ENCODE results near the gene FAM186B. TPM values are rescaled to one million over a fixed set of nuclear protein-coding genes. Genes with fewer than 3 reads are reported as not detected.

The FAM186B gene
- total RNA-seq, 4 donors from 2014 or later, result 0.35 to 1.0 TPM; not detected in 2

DNA sequence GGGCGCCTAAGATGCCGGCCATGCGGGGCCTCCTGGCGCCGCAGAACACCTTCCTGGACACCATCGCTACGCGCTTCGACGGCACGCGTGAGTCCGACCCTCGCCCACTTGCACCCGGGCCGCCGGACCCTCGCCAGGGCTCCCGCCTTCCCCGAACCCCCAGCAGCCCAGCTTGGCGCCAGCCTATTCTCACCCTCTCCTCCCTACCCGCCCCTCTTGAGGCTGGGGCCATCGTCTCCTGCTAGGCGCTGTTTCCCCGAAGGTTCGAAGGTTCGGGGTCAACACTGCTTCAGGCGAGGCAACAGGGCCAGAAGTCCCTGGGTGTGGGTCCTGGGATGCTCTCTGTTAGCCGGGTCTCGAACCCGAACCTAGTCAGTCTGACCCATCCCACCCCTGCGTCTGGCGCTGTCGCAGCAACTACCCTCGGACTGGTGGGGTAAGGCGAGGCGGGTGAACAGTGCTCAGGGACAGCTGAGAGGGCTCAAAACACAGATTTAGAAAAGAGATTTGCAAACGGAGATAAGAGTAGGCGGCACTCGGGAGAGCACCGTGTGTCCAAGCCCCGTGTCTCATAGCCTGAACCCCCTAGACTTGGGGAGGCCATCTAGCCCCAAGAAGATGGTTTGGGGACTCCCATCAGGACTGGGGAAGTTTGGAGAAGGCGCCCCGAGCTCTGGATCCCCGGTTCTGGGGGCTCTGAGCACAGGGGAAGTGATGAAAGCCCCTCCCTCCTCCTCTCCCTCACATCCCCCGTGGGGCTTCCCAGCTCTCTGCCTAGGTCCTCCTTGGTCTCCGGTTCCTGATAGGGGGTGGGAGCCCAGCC is 65.8 kb downstream of the FAM186B start:
- Histone ChIP-seq H3K4me3 (peak overlapping the region in 3 of 4 donors; percentile 48 to 60 (median 56)), H3K27me3 (peaks cover 2 to 25% of the 10 kb centered on the region in 2 donors), H3K36me3 (no peaks in the 10 kb centered on the region), H3K9me3 (no peaks in the 10 kb centered on the region), H3K27ac (no peak overlapping the region), H3K4me1 (peaks cover 3 to 28% (median 11%) of the 10 kb centered on the region in 4 donors)
- peak in 1 of 3 donors; percentile 41 for DNase-seq
- TF ChIP-seq POLR2A (IDR thresholded peaks at IDR 0.05), result no peak
- no peak for TF ChIP-seq CTCF (IDR thresholded peaks at IDR 0.05)

- peak within 1 kb of the TSS; percentile 47 to 60 (median 52) for H3K4me3 ChIP-seq
- H3K36me3 ChIP-seq, result no peaks in the 10 kb centered on the region
- H3K27ac ChIP-seq, result no peak within 1 kb of the TSS
- TF ChIP-seq POLR2A (IDR thresholded peaks at IDR 0.05) (no peak), CTCF (IDR thresholded peaks at IDR 0.05) (no peak)
- peaks cover 3 to 28% (median 11%) of the 10 kb centered on the region in 4 donors for H3K4me1 ChIP-seq
- DNase-seq, result peak; percentile 82 to 94 (median 85)
- H3K9me3 ChIP-seq, result no peaks in the 10 kb centered on the region
- peaks cover 2 to 25% of the 10 kb centered on the region in 2 donors for H3K27me3 ChIP-seq
These were observed 66.7 kb downstream of the FAM186B start, which contains the start of gene KCNH3 for GRCh38 chr12:49538510-49539403. KCNH3 (plus strand) TSS chr12:49539030; CDS start chr12:49539417, 387 bp downstream.

DNA sequence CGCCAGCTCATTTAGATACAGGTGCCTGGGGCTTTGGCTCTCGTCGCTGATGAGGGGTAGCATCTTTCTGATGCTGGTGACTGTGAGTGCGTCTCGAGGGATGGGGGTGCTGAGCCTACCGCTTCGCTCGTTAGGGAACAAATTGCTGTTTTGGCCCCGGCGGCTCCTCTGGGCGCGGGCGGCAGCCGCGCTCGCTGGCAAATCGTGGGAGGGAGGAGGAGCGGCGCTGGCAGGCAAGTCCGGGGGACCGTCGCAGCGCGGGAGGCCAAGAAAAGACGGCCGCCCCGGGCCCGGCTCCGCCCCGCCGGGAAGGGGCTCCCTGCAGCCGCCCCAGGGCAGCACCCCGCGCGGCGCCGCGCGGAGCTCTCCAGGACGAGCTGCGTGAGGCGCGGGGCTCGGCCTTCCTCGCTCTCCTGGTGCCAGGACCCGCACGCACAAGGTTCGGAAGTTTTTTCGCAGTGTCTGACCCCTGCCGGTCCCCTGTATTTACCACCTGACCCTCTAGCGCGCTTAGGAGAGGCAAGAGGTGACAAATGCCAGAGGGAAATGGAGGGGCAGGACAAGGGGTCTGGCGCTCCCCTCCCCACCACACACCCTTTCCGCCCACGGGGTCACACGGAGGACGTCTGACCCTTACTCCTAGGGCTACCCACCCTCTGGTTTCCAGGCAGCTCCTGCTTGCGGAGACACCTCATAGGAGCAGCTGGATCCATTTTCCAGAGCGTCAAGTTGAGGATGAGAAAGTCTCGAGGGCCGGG is 67.5 kb downstream of the FAM186B start:
- no peak overlapping the region for H3K27ac ChIP-seq
- TF ChIP-seq POLR2A (IDR thresholded peaks at IDR 0.05) (no peak), CTCF (IDR thresholded peaks at IDR 0.05) (no peak)
- H3K4me3 ChIP-seq, result peak overlapping the region; percentile 47 to 60 (median 52)
- no peaks in the 10 kb centered on the region for H3K9me3 ChIP-seq
- H3K36me3 ChIP-seq, result no peaks in the 10 kb centered on the region
- peaks cover 3 to 28% (median 11%) of the 10 kb centered on the region in 4 donors for H3K4me1 ChIP-seq
- peak in 1 of 3 donors; percentile 53 for DNase-seq
- H3K27me3 ChIP-seq, result peaks cover 2 to 25% of the 10 kb centered on the region in 2 donors

Small RNA genes lying within 50 kb of the gene (small RNA-seq; reads per million reads assigned to genes)
- gene HIGD1AP9, result 0 reads per million in 2 donors
- gene POLR2KP1, result 0 reads per million in 2 donors
- 0 reads per million in 2 donors for gene RNU6-834P

Other genes with a start within 250 kb of the FAM186B start
- 10 to 100 TPM; 20.2 to 49.5 (median 24.8) TPM for gene SPATS2, start 238.2 kb downstream of the FAM186B start, total RNA-seq
- under 1 TPM in 2 of 4 donors, not detected in 2; 0.57 to 0.83 TPM for gene KCNH3, start 66.6 kb downstream of the FAM186B start, total RNA-seq
- gene MCRS1, start 37.5 kb downstream of the FAM186B start, total RNA-seq, result 100 to 1,000 TPM in 1 of 4 donors, 10 to 100 TPM in 3; 68.0 to 107 (median 85.6) TPM
- gene PRPF40B, start 17.9 kb upstream of the FAM186B start, total RNA-seq, result 10 to 100 TPM in 3 of 4 donors, 1 to 10 TPM in 1; 3.7 to 18.2 (median 15.5) TPM
- gene FMNL3, start 101.8 kb upstream of the FAM186B start, total RNA-seq, result 10 to 100 TPM in 2 of 4 donors, 1 to 10 TPM in 2; 2.1 to 40.4 (median 8.2) TPM
- 1,000 to 10,000 TPM in 1 of 4 donors, 100 to 1,000 TPM in 3; 104 to 1,479 (median 689) TPM for gene TMBIM6, start 135.9 kb upstream of the FAM186B start, total RNA-seq
- 10 to 100 TPM in 1 of 4 donors, 1 to 10 TPM in 3; 3.3 to 16.5 (median 7.5) TPM for gene NCKAP5L, start 222.8 kb upstream of the FAM186B start, total RNA-seq
- gene BCDIN3D, start 237.5 kb upstream of the FAM186B start, total RNA-seq, result 1 to 10 TPM; 2.3 to 5.2 (median 3.1) TPM

Measured in Peyer's patch (tissue), 4 donors.